ENCODE data around the gene RTBDN. TPM values are rescaled to one million over a fixed set of nuclear protein-coding genes. Genes with fewer than 3 reads are reported as not detected.

The RTBDN gene
- polyA plus RNA-seq, 1 of the 3 experiments (the other 2 are of a cell fraction) = 0.72 TPM

DNA sequence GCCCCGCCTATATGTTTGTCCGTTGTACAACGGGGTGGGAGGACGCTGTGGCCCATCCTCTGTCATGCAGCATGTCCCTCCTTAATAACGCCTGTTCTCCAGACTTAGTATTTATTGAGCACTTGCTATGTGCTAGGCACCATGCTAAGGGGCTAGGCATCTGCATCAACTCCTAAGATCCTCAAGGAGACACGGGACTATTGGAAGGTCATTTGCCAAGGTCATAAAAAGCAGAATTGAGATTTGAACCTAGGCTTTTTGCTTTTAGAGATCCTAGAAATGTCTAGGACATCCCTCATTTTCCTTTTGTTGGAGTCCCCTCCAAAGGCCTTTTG is 2.1 kb upstream of the RTBDN start:
- WGBS (ENCODE audit: low lambda C conversion rate) = 7% methylated on average over 3 of the region's 6 CpGs
- DNase-seq = no peak
- Histone ChIP-seq H3K27me3 (ENCODE audit: insufficient read depth) (no peaks in the 10 kb centered on the region), H3K9me3 (no peaks in the 10 kb centered on the region), H3K9ac (no peak overlapping the region), H3K9me2 (no peaks in the 10 kb centered on the region), H4K20me1 (ENCODE audit: insufficient read depth) (no peaks in the 10 kb centered on the region), H3K27ac (ENCODE audit: low read depth in 2 of 2, low read length in 1 of 2) (peak overlapping the region in 1 of 2 experiments; percentile 22; a peak in 2 of 4 replicates), H3F3A (replicated peaks; ENCODE audit: insufficient read depth) (peaks cover 33% of the 10 kb centered on the region), H3K36me3 (replicated peaks in 1 of 2; ENCODE audit: control insufficient read depth in 1 of 2, insufficient read depth in 2 of 2, low read length in 1 of 2) (no peaks in the 10 kb centered on the region), H3K79me2 (ENCODE audit: insufficient read depth) (no peaks in the 10 kb centered on the region), H2AFZ (ENCODE audit: low read depth) (no peak overlapping the region), H3K4me3 (ENCODE audit: low read depth in 2 of 2, low read length in 1 of 2) (no peak overlapping the region), H3K4me2 (no peak overlapping the region), H3K4me1 (ENCODE audit: control insufficient read depth in 1 of 2, insufficient read depth in 2 of 2, low read depth in 1 of 2, low read length in 1 of 2) (peaks cover 5 to 57% of the 10 kb centered on the region in 2 experiments; a peak in 2 of 4 replicates)
- ChIA-PET CTCF (interaction anchor here (0.9 to 3.1 kb wide), 3 partner anchors 30 to 78 kb away, joined by 4 to 15 read pairs (median 4); partner anchors contain the start of gene RNASEH2A), POLR2A (interaction anchor here (1.3 kb wide), 1 partner anchor 34 kb away, joined by 3 read pairs; the partner anchor contains the start of gene THSD8)
- no peak for TF ChIP-seq MEF2A (IDR thresholded peaks at IDR 0.05; ENCODE audit: borderline replicate concordance, low read depth)
- no peak for TF ChIP-seq ELF1 (IDR thresholded peaks at IDR 0.05)
- TF ChIP-seq TEAD4 (IDR thresholded peaks at IDR 0.05; ENCODE audit: borderline replicate concordance, insufficient read depth) = no peak
- TF ChIP-seq RXRA (IDR thresholded peaks at IDR 0.05; ENCODE audit: borderline replicate concordance, low read depth) = no peak
- TF ChIP-seq, protein P1, sequence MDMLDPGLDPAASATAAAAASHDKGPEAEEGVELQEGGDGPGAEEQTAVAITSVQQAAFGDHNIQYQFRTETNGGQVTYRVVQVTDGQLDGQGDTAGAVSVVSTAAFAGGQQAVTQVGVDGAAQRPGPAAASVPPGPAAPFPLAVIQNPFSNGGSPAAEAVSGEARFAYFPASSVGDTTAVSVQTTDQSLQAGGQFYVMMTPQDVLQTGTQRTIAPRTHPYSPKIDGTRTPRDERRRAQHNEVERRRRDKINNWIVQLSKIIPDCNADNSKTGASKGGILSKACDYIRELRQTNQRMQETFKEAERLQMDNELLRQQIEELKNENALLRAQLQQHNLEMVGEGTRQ (IDR thresholded peaks at IDR 0.05; ENCODE audit: borderline replicate concordance, low read depth, low read length) = no peak
- TF ChIP-seq, protein P2, sequence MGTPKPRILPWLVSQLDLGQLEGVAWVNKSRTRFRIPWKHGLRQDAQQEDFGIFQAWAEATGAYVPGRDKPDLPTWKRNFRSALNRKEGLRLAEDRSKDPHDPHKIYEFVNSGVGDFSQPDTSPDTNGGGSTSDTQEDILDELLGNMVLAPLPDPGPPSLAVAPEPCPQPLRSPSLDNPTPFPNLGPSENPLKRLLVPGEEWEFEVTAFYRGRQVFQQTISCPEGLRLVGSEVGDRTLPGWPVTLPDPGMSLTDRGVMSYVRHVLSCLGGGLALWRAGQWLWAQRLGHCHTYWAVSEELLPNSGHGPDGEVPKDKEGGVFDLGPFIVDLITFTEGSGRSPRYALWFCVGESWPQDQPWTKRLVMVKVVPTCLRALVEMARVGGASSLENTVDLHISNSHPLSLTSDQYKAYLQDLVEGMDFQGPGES (IDR thresholded peaks at IDR 0.05; ENCODE audit: low read depth, low read length) = no peak
- TF ChIP-seq YY1 (IDR thresholded peaks at IDR 0.05; ENCODE audit: low read depth) = no peak
- TF ChIP-seq CHD2 (IDR thresholded peaks at IDR 0.05; ENCODE audit: low read length, partially characterized antibody) = no peak
- TF ChIP-seq, protein P3, sequence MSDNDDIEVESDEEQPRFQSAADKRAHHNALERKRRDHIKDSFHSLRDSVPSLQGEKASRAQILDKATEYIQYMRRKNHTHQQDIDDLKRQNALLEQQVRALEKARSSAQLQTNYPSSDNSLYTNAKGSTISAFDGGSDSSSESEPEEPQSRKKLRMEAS (IDR thresholded peaks at IDR 0.05; ENCODE audit: low read depth) = no peak
- TF ChIP-seq SMC3 (IDR thresholded peaks at IDR 0.05; ENCODE audit: low read depth, low read length) = no peak
- no peak for TF ChIP-seq TCF12 (IDR thresholded peaks at IDR 0.05)
- no peak for TF ChIP-seq FOXJ3 (CRISPR knock-in tag; IDR thresholded peaks at IDR 0.05)
- TF ChIP-seq, protein P4, sequence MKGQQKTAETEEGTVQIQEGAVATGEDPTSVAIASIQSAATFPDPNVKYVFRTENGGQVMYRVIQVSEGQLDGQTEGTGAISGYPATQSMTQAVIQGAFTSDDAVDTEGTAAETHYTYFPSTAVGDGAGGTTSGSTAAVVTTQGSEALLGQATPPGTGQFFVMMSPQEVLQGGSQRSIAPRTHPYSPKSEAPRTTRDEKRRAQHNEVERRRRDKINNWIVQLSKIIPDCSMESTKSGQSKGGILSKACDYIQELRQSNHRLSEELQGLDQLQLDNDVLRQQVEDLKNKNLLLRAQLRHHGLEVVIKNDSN (IDR thresholded peaks at IDR 0.05; ENCODE audit: borderline replicate concordance, low read depth) = no peak

All from SK-N-SH (cell line).